SK-N-SH (cell line): Measurements from ENCODE around the gene SPIRE1. TPM values are rescaled to one million over a fixed set of nuclear protein-coding genes. Genes with fewer than 3 reads are reported as not detected.
A peak's percentile ranks its signal among the peaks of the same experiment; 100 is the strongest.

Source experiments
- CTCF ChIA-PET: fragments of 300-600, 350-600 bp; formaldehyde crosslinking; extraction: SDS; loops from one replicate; lab custom pipeline; 2021; lab: Yijun Ruan, JAX
- POLR2A ChIA-PET: fragments of 350-600 bp; sonication (Branson Sonifier 250); formaldehyde crosslinking; extraction: SDS; loops from one replicate; lab custom pipeline; 2020; ENCODE audit warnings: antibody characterized with exemption, inconsistent platforms; lab: Yijun Ruan, JAX
- DNase-seq: peaks from one replicate; pipeline ENCODE4 v3.0.0; 2012
- H2AFZ ChIP-seq: fragments of 200-600 bp; sonication (generic); 2 replicates; pipeline ENCODE4 v1.8.1; 2016; ENCODE audit warnings: antibody characterized with exemption, mild to moderate bottlenecking, low read depth
- H3F3A ChIP-seq: fragments of 200-600 bp; sonication (generic); replicated peaks from 2 replicates; pipeline ENCODE3; 2016; ENCODE audit warnings: antibody characterized with exemption, mild to moderate bottlenecking; ENCODE audit not compliant: insufficient read depth
- H3K27ac ChIP-seq, 2 experiments: fragments of 200-500 bp in 1 of 2; fragments of 200-600 bp in 1 of 2; sonication (Bioruptor generic) in 1 of 2; sonication (generic), shearing (Covaris generic) in 1 of 2; 2 replicates each; pipeline versions ENCODE4 v1.5.1 to v1.6.1; 2014 to 2016; ENCODE audit warnings: low read depth in 2 of 2, inconsistent platforms in 1 of 2, low read length in 1 of 2, mild to moderate bottlenecking in 1 of 2, mixed read lengths in 1 of 2
- H3K27me3 ChIP-seq: fragments of 200-600 bp; sonication (generic), shearing (Covaris generic); 2 replicates; pipeline ENCODE4 v1.6.1; 2016; ENCODE audit warnings: mixed run types; ENCODE audit not compliant: insufficient read depth
- H3K36me3 ChIP-seq, 2 experiments: fragments of 200-500 bp in 1 of 2; fragments of 200-600 bp in 1 of 2; sonication (Bioruptor generic) in 1 of 2; sonication (generic) in 1 of 2; replicated peaks in 1 of 2; 2 replicates each; pipeline versions ENCODE3 to v1.5.1; 2014 to 2016; ENCODE audit warnings: low read length in 1 of 2, mild to moderate bottlenecking in 1 of 2; ENCODE audit not compliant: insufficient read depth in 2 of 2, control insufficient read depth in 1 of 2
- H3K4me1 ChIP-seq, 2 experiments: fragments of 200-500 bp in 1 of 2; fragments of 200-600 bp in 1 of 2; sonication (Bioruptor generic) in 1 of 2; sonication (generic), shearing (Covaris generic) in 1 of 2; 2 replicates each; pipeline versions ENCODE4 v1.5.1 to v1.6.1; 2014 to 2016; ENCODE audit warnings: low read depth in 1 of 2, low read length in 1 of 2, mixed run types in 1 of 2; ENCODE audit not compliant: insufficient read depth in 2 of 2, control insufficient read depth in 1 of 2
- H3K4me2 ChIP-seq: fragments of 200-600 bp; sonication (generic), shearing (Covaris generic); 2 replicates; pipeline ENCODE4 v1.6.1; 2017; ENCODE audit warnings: mixed run types
- H3K4me3 ChIP-seq, 2 experiments: fragments of 200-500 bp in 1 of 2; fragments of 200-600 bp in 1 of 2; sonication (Bioruptor generic) in 1 of 2; sonication (generic), shearing (Covaris generic) in 1 of 2; 2 replicates each; pipeline versions ENCODE4 v1.5.1 to v1.8.1; 2014 to 2016; ENCODE audit warnings: low read depth in 2 of 2, inconsistent platforms in 1 of 2, low read length in 1 of 2, mild to moderate bottlenecking in 1 of 2, mixed read lengths in 1 of 2, moderate library complexity in 1 of 2
- H3K79me2 ChIP-seq: fragments of 200-600 bp; sonication (generic); 2 replicates; pipeline ENCODE4 v1.8.1; 2017; ENCODE audit warnings: mild to moderate bottlenecking; ENCODE audit not compliant: insufficient read depth
- H3K9ac ChIP-seq: fragments of 200-600 bp; sonication (generic); 2 replicates; pipeline ENCODE4 v1.6.1; 2017; ENCODE audit warnings: mixed run types
- H3K9me2 ChIP-seq: fragments of 200-600 bp; sonication (generic); 2 replicates; pipeline ENCODE4 v1.6.1; 2017; ENCODE audit warnings: mixed run types
- H3K9me3 ChIP-seq: fragments of 200-600 bp; sonication (generic); 2 replicates; pipeline ENCODE4 v1.6.1; 2017; ENCODE audit warnings: mixed run types, mild to moderate bottlenecking, moderate library complexity
- H4K20me1 ChIP-seq: fragments of 200-600 bp; sonication (generic); 2 replicates; pipeline ENCODE4 v1.6.1; 2017; ENCODE audit warnings: mild to moderate bottlenecking, mixed run types; ENCODE audit not compliant: insufficient read depth
- ELF1 ChIP-seq: IDR thresholded peaks from 2 replicates; pipeline ENCODE4 v1.4.0; 2012
- EZH2phosphoT487 ChIP-seq: fragments of 200-600 bp; sonication (generic); IDR thresholded peaks from 2 replicates; pipeline ENCODE4 v1.6.1; 2017; ENCODE audit warnings: low read depth, mixed run types, mild to moderate bottlenecking, antibody characterized with exemption, moderate library complexity, borderline replicate concordance
- FOSL2 ChIP-seq: IDR thresholded peaks from 2 replicates; pipeline ENCODE4 v1.4.0; 2012; ENCODE audit warnings: low read depth, mild to moderate bottlenecking, moderate library complexity, borderline replicate concordance
- FOXJ3 ChIP-seq: sonication (generic); formaldehyde crosslinking; IDR thresholded peaks from 2 replicates; pipeline ENCODE4 v1.5.1; 2020; ENCODE audit warnings: mild to moderate bottlenecking, missing genetic modification reagents
- MEF2A ChIP-seq: IDR thresholded peaks from 2 replicates; pipeline ENCODE4 v1.4.0; 2012; ENCODE audit warnings: low read depth, borderline replicate concordance
- NFIC ChIP-seq: IDR thresholded peaks from 2 replicates; pipeline ENCODE4 v1.4.0; 2012; ENCODE audit warnings: borderline replicate concordance
- NRF1 ChIP-seq: IDR thresholded peaks from 2 replicates; pipeline ENCODE4 v1.6.1; 2012; ENCODE audit warnings: low read depth, mild to moderate bottlenecking, low read length
- POLR2AphosphoS5 ChIP-seq: IDR thresholded peaks from 2 replicates; pipeline ENCODE4 v1.6.1; 2012; ENCODE audit warnings: low read depth, low read length
- RCOR1 ChIP-seq: fragments of 150-350 bp; IDR thresholded peaks from 2 replicates; pipeline ENCODE4 v1.6.1; 2017; ENCODE audit warnings: antibody characterized with exemption, low read length
- REST ChIP-seq: IDR thresholded peaks from 2 replicates; pipeline ENCODE4 v1.6.1; 2012; ENCODE audit warnings: mild to moderate bottlenecking, low read depth, low read length, moderate library complexity
- RXRA ChIP-seq: IDR thresholded peaks from 2 replicates; pipeline ENCODE4 v1.4.0; 2012; ENCODE audit warnings: low read depth, mild to moderate bottlenecking, borderline replicate concordance
- TCF12 ChIP-seq: IDR thresholded peaks from 2 replicates; pipeline ENCODE4 v1.4.0; 2012
- USF1 ChIP-seq: IDR thresholded peaks from 2 replicates; pipeline ENCODE4 v1.4.0; 2012; ENCODE audit warnings: low read depth, borderline replicate concordance
- WGBS: methylation state at CpG from one replicate; pipeline ENCODE4 v1.1.6; 2017; ENCODE audit warnings: low lambda C conversion rate; 5-methylcytosine and 5-hydroxymethylcytosine counted together
- polyA plus RNA-seq, 3 experiments: library from polyadenylated mRNA; depleted of rRNA; stranded (reverse); fragments of >200 nt; gene quantifications; 2 replicates each; pipeline ENCODE4 v1.2.3, GENCODE V29; 2012

The SPIRE1 gene
- polyA plus RNA-seq, 1 of the 3 experiments (the other 2 are of a cell fraction), result 6.7 TPM

- H3K9me2 ChIP-seq, result no peaks in the 10 kb centered on the region
- peaks cover 11 to 14% of the 10 kb centered on the region in 2 experiments; a peak in 2 of 4 replicates for H3K4me1 ChIP-seq
- peaks cover 59% of the 10 kb centered on the region for H3K79me2 ChIP-seq
- peaks cover under 1% of the 10 kb centered on the region for H3F3A ChIP-seq
- 74% methylated on average over 3 of the region's 3 CpGs for WGBS
- H4K20me1 ChIP-seq, result 0 out of 2 replicates have a peak, but pooled peaks cover 3% of the 10 kb centered on the region
- DNase-seq, result peak; percentile 34
- ChIA-PET POLR2A (interaction anchor here (0.6 to 2.4 kb wide), 2 partner anchors 10 to 80 kb away, joined by 3 to 15 read pairs; no protein-coding TSS in a partner anchor), CTCF (interaction anchor here (0.6 to 2.0 kb wide), 2 partner anchors 17 to 525 kb away, joined by 4 to 6 read pairs; no protein-coding TSS in a partner anchor)
- H3K4me2 ChIP-seq, result peak overlapping the region; percentile 83
- H3K4me3 ChIP-seq, result peak overlapping the region in 1 of 2 experiments; percentile 78; a peak in 1 of 4 replicates
- no peak for TF ChIP-seq FOSL2
- no peak for TF ChIP-seq POLR2AphosphoS5
- TF ChIP-seq EZH2phosphoT487, result no peak
- TF ChIP-seq REST, result no peak
- TF ChIP-seq NFIC, result no peak
- no peak for TF ChIP-seq FOXJ3 (CRISPR knock-in tag)
- TF ChIP-seq ELF1, result no peak
- no peak for TF ChIP-seq RCOR1
- TF ChIP-seq RXRA, result no peak
- no peak for TF ChIP-seq NRF1
- no peak for TF ChIP-seq TCF12
- no peak for TF ChIP-seq USF1
- no peak for TF ChIP-seq MEF2A
- no peaks in the 10 kb centered on the region for H3K27me3 ChIP-seq
- no peaks in the 10 kb centered on the region for H3K9me3 ChIP-seq
- peaks cover 0 to 5% of the 10 kb centered on the region in 2 experiments for H3K36me3 ChIP-seq
- no peak overlapping the region for H2AFZ ChIP-seq
- H3K9ac ChIP-seq, result no peak overlapping the region
- H3K27ac ChIP-seq, result peak overlapping the region in 1 of 2 experiments; percentile 20; a peak in 1 of 4 replicates
These were observed 248.4 kb downstream of the SPIRE1 start for GRCh38 chr18:12409469-12409868.
